HUES6 (cell line): ENCODE data around the gene ACSL1.

Experiments
- H3K27ac ChIP-seq: 2 replicates; pipeline ENCODE4 v1.7.0; 2013; ENCODE audit warnings: low read depth, mild to moderate bottlenecking, low read length, inconsistent platforms
- H3K27me3 ChIP-seq: 2 replicates; pipeline ENCODE4 v1.6.1; 2013; ENCODE audit warnings: low read length; ENCODE audit not compliant: control insufficient read depth, insufficient read depth
- H3K36me3 ChIP-seq: 2 replicates; pipeline ENCODE4 v1.6.1; 2013; ENCODE audit warnings: low read length; ENCODE audit not compliant: control insufficient read depth, insufficient read depth
- H3K4me1 ChIP-seq: 2 replicates; pipeline ENCODE4 v1.6.1; 2013; ENCODE audit warnings: low read length; ENCODE audit not compliant: control insufficient read depth, insufficient read depth
- H3K4me3 ChIP-seq: 2 replicates; pipeline ENCODE4 v1.5.1; 2013; ENCODE audit warnings: low read depth, low read length
- H3K9ac ChIP-seq: one replicate; pipeline ENCODE4 v1.6.1; 2013; ENCODE audit warnings: mild to moderate bottlenecking, low read length
- H3K9me3 ChIP-seq: 2 replicates; pipeline ENCODE4 v1.6.1; 2013; ENCODE audit warnings: low read depth, low read length; ENCODE audit not compliant: control insufficient read depth, insufficient read depth

Gene ACSL1

GRCh38 chr4:184801781-184802696, 23.7 kb downstream of the ACSL1 start:
- H3K9ac ChIP-seq = no peak overlapping the region
- H3K27ac ChIP-seq = no peak overlapping the region
- H3K9me3 ChIP-seq = no peaks in the 10 kb centered on the region
- H3K4me3 ChIP-seq = no peak overlapping the region
- H3K27me3 ChIP-seq = no peaks in the 10 kb centered on the region
- no peaks in the 10 kb centered on the region for H3K36me3 ChIP-seq
- H3K4me1 ChIP-seq = peaks cover 8% of the 10 kb centered on the region

- Histone ChIP-seq H3K9ac (no peak overlapping the region), H3K27me3 (no peaks in the 10 kb centered on the region), H3K27ac (no peak overlapping the region), H3K4me1 (peaks cover 1% of the 10 kb centered on the region), H3K36me3 (no peaks in the 10 kb centered on the region), H3K4me3 (no peak overlapping the region), H3K9me3 (peaks cover 5% of the 10 kb centered on the region; the same call in 1 of the 2 replicates)
These were observed 27.3 kb downstream of the ACSL1 start for GRCh38 chr4:184798504-184798903.

GRCh38 chr4:184796906-184797305, 28.9 kb downstream of the ACSL1 start:
- H3K9me3 ChIP-seq = peaks cover 5% of the 10 kb centered on the region; the same call in 1 of the 2 replicates
- H3K27ac ChIP-seq = no peak overlapping the region
- no peak overlapping the region for H3K4me3 ChIP-seq
- H3K27me3 ChIP-seq = no peaks in the 10 kb centered on the region
- H3K9ac ChIP-seq = no peak overlapping the region
- H3K36me3 ChIP-seq = no peaks in the 10 kb centered on the region
- H3K4me1 ChIP-seq = peaks cover 13% of the 10 kb centered on the region

GRCh38 chr4:184795214-184795844, 30.4 kb downstream of the ACSL1 start:
- no peaks in the 10 kb centered on the region for H3K27me3 ChIP-seq
- H3K9ac ChIP-seq = no peak overlapping the region
- no peak overlapping the region for H3K27ac ChIP-seq
- H3K36me3 ChIP-seq = no peaks in the 10 kb centered on the region
- peaks cover 5% of the 10 kb centered on the region; the same call in 1 of the 2 replicates for H3K9me3 ChIP-seq
- no peak overlapping the region for H3K4me3 ChIP-seq
- H3K4me1 ChIP-seq = peaks cover 13% of the 10 kb centered on the region

GRCh38 chr4:184794470-184794869, 31.3 kb downstream of the ACSL1 start:
- H3K4me3 ChIP-seq = no peak overlapping the region

GRCh38 chr4:184793735-184794355, 31.9 kb downstream of the ACSL1 start:
- Histone ChIP-seq H3K4me3 (no peak overlapping the region), H3K9me3 (peaks cover 5% of the 10 kb centered on the region; the same call in 1 of the 2 replicates), H3K27me3 (no peaks in the 10 kb centered on the region), H3K27ac (no peak overlapping the region), H3K9ac (no peak overlapping the region), H3K36me3 (no peaks in the 10 kb centered on the region), H3K4me1 (peaks cover 13% of the 10 kb centered on the region)

More at GRCh38 chr4:184794470-184794869, 31.3 kb downstream of the ACSL1 start:
- no peaks in the 10 kb centered on the region for H3K27me3 ChIP-seq
- no peak overlapping the region for H3K9ac ChIP-seq
- H3K4me1 ChIP-seq = peaks cover 13% of the 10 kb centered on the region
- no peak overlapping the region for H3K27ac ChIP-seq
- no peaks in the 10 kb centered on the region for H3K36me3 ChIP-seq
- H3K9me3 ChIP-seq = peaks cover 5% of the 10 kb centered on the region; the same call in 1 of the 2 replicates

- Histone ChIP-seq H3K9me3 (peaks cover 5% of the 10 kb centered on the region; the same call in 1 of the 2 replicates), H3K9ac (no peak overlapping the region), H3K4me3 (peak overlapping the region; percentile 9; the same call in 1 of the 2 replicates), H3K36me3 (no peaks in the 10 kb centered on the region), H3K27ac (no peak overlapping the region), H3K4me1 (peaks cover 13% of the 10 kb centered on the region), H3K27me3 (no peaks in the 10 kb centered on the region)
These were observed 32.7 kb downstream of the ACSL1 start for GRCh38 chr4:184792950-184793555.

GRCh38 chr4:184792334-184792733, 33.4 kb downstream of the ACSL1 start:
- Histone ChIP-seq H3K36me3 (no peaks in the 10 kb centered on the region), H3K27ac (no peak overlapping the region), H3K9ac (no peak overlapping the region), H3K9me3 (peaks cover 5% of the 10 kb centered on the region; the same call in 1 of the 2 replicates), H3K4me3 (no peak overlapping the region), H3K4me1 (peaks cover 13% of the 10 kb centered on the region), H3K27me3 (no peaks in the 10 kb centered on the region)

- Histone ChIP-seq H3K27ac (no peak overlapping the region), H3K36me3 (no peaks in the 10 kb centered on the region), H3K9ac (no peak overlapping the region), H3K4me3 (no peak overlapping the region), H3K4me1 (peaks cover 13% of the 10 kb centered on the region), H3K27me3 (no peaks in the 10 kb centered on the region), H3K9me3 (no peaks in the 10 kb centered on the region)
These were observed 34.9 kb downstream of the ACSL1 start for GRCh38 chr4:184790826-184791225.

- Histone ChIP-seq H3K27me3 (no peaks in the 10 kb centered on the region), H3K9me3 (no peaks in the 10 kb centered on the region), H3K36me3 (no peaks in the 10 kb centered on the region), H3K9ac (no peak overlapping the region), H3K4me3 (no peak overlapping the region), H3K27ac (no peak overlapping the region), H3K4me1 (peaks cover 9% of the 10 kb centered on the region)
These were observed 37.8 kb downstream of the ACSL1 start for GRCh38 chr4:184787766-184788503.
